ENCODE measurements around the gene PM20D1. TPM values are rescaled to one million over a fixed set of nuclear protein-coding genes. Genes with fewer than 3 reads are reported as not detected.

The PM20D1 gene
- total RNA-seq, 4 donors from 2014 or later, result not detected

DNA sequence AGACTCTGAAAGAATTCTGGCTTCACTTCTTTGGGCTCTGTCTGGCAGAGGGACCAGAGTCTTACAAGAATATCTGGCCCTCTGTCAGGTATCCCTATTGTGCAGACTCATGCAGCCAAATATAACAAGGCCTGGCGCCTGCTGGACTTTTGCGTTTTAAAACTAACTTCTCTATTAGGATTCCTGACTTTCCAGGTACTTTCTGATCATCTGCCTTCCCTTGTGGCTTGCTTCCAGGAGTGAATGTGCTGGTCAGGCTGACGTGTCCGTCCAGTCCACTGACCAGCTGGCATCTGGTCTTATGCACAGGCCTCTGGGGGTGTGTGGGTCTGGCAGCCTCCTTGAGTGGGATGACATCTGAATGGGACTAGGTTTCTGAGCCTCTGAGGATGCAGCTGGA is 66.0 kb downstream of the PM20D1 start:
- peak overlapping the region; percentile 70 to 84 (median 80) for H3K27ac ChIP-seq
- no peaks in the 10 kb centered on the region for H3K36me3 ChIP-seq
- DNase-seq, result peak; percentile 50 to 72
- no peaks in the 10 kb centered on the region for H3K27me3 ChIP-seq
- H3K4me3 ChIP-seq, result no peak overlapping the region
- in situ Hi-C loops (cut with MboI; ENCODE audit: low sequenced_read_pairs in 4 of 4) (loop anchor here in 2 of 4 donors (25.0 kb wide), 2 partner anchors 128 to 328 kb away; partner anchors contain the start of gene AVPR1B (in 1 of the 2)), intact Hi-C loops (cut with DNase I; ENCODE audit: low total_unique reads) (loop anchor here (2.0 kb wide), 1 partner anchor 29 kb away; the partner anchor contains the start of gene SLC41A1)
- H3K4me1 ChIP-seq, result peaks cover 15 to 23% of the 10 kb centered on the region in 2 donors
- no peaks in the 10 kb centered on the region for H3K9me3 ChIP-seq
- TF ChIP-seq POLR2A (IDR thresholded peaks at IDR 0.05), result no peak
- no peak for TF ChIP-seq CTCF (IDR thresholded peaks at IDR 0.05 in 4 of 5, conservative IDR thresholded peaks at IDR 0.05 in 1 of 5)
- peak; percentile 76 to 86 for ATAC-seq

- peak; percentile 8 to 11 for ATAC-seq
- Histone ChIP-seq H3K4me1 (peaks cover 15 to 23% of the 10 kb centered on the region in 2 donors), H3K27me3 (no peaks in the 10 kb centered on the region), H3K27ac (peak overlapping the region; percentile 70 to 84 (median 80)), H3K9me3 (no peaks in the 10 kb centered on the region), H3K36me3 (no peaks in the 10 kb centered on the region), H3K4me3 (no peak overlapping the region)
- intact Hi-C loops (cut with DNase I; ENCODE audit: low total_unique reads) (loop anchor here (2.0 kb wide), 1 partner anchor 29 kb away; the partner anchor contains the start of gene SLC41A1), in situ Hi-C loops (cut with MboI; ENCODE audit: low sequenced_read_pairs in 4 of 4) (loop anchor here in 2 of 4 donors (25.0 kb wide), 2 partner anchors 129 to 329 kb away; partner anchors contain the start of gene AVPR1B (in 1 of the 2))
- DNase-seq, result no peak
- no peak for TF ChIP-seq POLR2A (IDR thresholded peaks at IDR 0.05)
These were observed 66.5 kb downstream of the PM20D1 start for GRCh38 chr1:205783433-205783795.

DNA sequence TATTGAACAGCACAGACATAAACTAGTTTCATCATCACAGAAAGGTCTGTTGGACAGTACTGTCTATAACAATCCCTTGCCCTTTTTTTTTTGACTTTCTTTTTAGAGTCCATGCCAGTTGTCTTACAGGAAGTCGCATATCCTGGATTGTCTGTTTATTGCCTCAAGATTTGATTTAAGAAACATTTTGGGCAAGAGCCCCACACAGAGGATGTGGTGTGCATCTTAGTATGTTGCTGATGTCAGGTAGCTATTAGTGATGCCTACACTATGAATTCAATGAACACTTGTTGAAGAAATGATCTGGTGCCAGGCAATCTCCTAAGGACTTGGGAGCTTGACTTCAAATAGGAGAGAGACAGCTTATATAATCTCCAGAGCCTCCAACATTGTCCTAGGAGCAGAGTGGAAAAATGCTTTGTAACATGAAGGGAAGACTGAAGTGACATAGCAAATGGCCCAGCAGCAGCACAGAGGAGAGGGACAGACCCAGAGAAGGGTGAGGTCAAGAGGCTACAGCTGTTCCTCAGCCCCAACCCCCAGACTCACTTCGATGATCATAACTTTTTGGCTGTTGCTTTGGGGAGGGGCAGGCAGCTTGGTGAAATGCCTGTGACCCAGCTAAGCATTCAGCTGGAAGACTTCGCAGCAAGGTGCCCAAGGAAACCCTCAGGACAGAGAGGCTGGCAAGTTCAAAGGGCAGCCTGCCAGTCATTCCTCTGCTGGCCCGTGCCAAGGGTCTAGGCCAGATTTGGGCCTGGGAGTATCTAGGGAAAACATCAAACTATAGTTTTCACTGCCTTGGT is 67.1 kb downstream of the PM20D1 start:
- Histone ChIP-seq H3K27me3 (no peaks in the 10 kb centered on the region), H3K36me3 (no peaks in the 10 kb centered on the region), H3K9me3 (no peaks in the 10 kb centered on the region), H3K27ac (peak overlapping the region; percentile 70 to 84 (median 80)), H3K4me3 (no peak overlapping the region), H3K4me1 (peaks cover 15 to 23% of the 10 kb centered on the region in 2 donors)
- DNase-seq, result no peak
- in situ Hi-C loops (cut with MboI; ENCODE audit: low sequenced_read_pairs in 4 of 4) (loop anchor here in 2 of 4 donors (25.0 kb wide), 2 partner anchors 129 to 329 kb away; partner anchors contain the start of gene AVPR1B (in 1 of the 2)), intact Hi-C loops (cut with DNase I; ENCODE audit: low total_unique reads) (loop anchor here (2.0 kb wide), 1 partner anchor 30 kb away; the partner anchor contains the start of gene SLC41A1)
- ATAC-seq, result no peak
- no peak for TF ChIP-seq CTCF (IDR thresholded peaks at IDR 0.05 in 4 of 5, conservative IDR thresholded peaks at IDR 0.05 in 1 of 5)
- TF ChIP-seq POLR2A (IDR thresholded peaks at IDR 0.05), result no peak

GRCh38 chr1:205780335-205780734 is 69.6 kb downstream of the PM20D1 start:
- in situ Hi-C loops (cut with MboI; ENCODE audit: low sequenced_read_pairs in 4 of 4), result loop anchor here in 2 of 4 donors (25.0 kb wide), 2 partner anchors 132 to 332 kb away; partner anchors contain the start of gene AVPR1B (in 1 of the 2)

More at GRCh38 chr1:205780335-205780734, 69.6 kb downstream of the PM20D1 start:
- H3K9me3 ChIP-seq, result no peaks in the 10 kb centered on the region
- no peak for TF ChIP-seq POLR2A (IDR thresholded peaks at IDR 0.05)
- TF ChIP-seq CTCF (IDR thresholded peaks at IDR 0.05 in 4 of 5, conservative IDR thresholded peaks at IDR 0.05 in 1 of 5), result no peak
- DNase-seq (no peak), ATAC-seq (no peak)
- no peak overlapping the region for H3K27ac ChIP-seq
- H3K4me1 ChIP-seq, result peaks cover 15 to 23% of the 10 kb centered on the region in 2 donors
- H3K27me3 ChIP-seq, result no peaks in the 10 kb centered on the region
- H3K4me3 ChIP-seq, result no peak overlapping the region
- H3K36me3 ChIP-seq, result no peaks in the 10 kb centered on the region
- intact Hi-C loops (cut with DNase I; ENCODE audit: low total_unique reads), result no loop called here

Other genes starting within 250 kb of the PM20D1 start
- gene ELK4, start 218.1 kb downstream of the PM20D1 start, total RNA-seq, result 10 to 100 TPM; 17.3 to 24.2 (median 20.1) TPM
- 1 to 10 TPM in 2 of 4 donors, under 1 TPM in 1, not detected in 1; 0.76 to 1.2 (median 1.0) TPM for gene SLC45A3, start 169.6 kb downstream of the PM20D1 start, total RNA-seq
- gene NUCKS1, start 100.0 kb downstream of the PM20D1 start, total RNA-seq, result 10 to 100 TPM; 45.5 to 69.7 (median 62.6) TPM
- gene RAB29, start 74.7 kb downstream of the PM20D1 start, total RNA-seq, result 10 to 100 TPM in 3 of 4 donors, 1 to 10 TPM in 1; 8.4 to 13.8 (median 10.7) TPM
- 10 to 100 TPM; 21.5 to 39.8 (median 36.8) TPM for gene SLC41A1, start 36.9 kb downstream of the PM20D1 start, total RNA-seq
- under 1 TPM; 0.10 to 0.32 (median 0.26) TPM for gene SLC26A9, start 93.3 kb upstream of the PM20D1 start, total RNA-seq
- gene RAB7B, start 153.3 kb upstream of the PM20D1 start, total RNA-seq, result under 1 TPM in 3 of 4 donors, not detected in 1; 0.15 to 0.62 (median 0.33) TPM
- gene CTSE, start 173.8 kb upstream of the PM20D1 start, total RNA-seq, result not detected
- gene RHEX, start 203.0 kb upstream of the PM20D1 start, total RNA-seq, result not detected

All from gastrocnemius medialis (tissue), 4 donors.